ENCODE data around the gene LYL1. TPM values are rescaled to one million over a fixed set of nuclear protein-coding genes. Genes with fewer than 3 reads are reported as not detected.
A peak's percentile ranks its signal among the peaks of the same experiment; 100 is the strongest.

LYL1 gene
- total RNA-seq, 2 donors from 2014 or later = 4.6 to 13.3 TPM

DNA sequence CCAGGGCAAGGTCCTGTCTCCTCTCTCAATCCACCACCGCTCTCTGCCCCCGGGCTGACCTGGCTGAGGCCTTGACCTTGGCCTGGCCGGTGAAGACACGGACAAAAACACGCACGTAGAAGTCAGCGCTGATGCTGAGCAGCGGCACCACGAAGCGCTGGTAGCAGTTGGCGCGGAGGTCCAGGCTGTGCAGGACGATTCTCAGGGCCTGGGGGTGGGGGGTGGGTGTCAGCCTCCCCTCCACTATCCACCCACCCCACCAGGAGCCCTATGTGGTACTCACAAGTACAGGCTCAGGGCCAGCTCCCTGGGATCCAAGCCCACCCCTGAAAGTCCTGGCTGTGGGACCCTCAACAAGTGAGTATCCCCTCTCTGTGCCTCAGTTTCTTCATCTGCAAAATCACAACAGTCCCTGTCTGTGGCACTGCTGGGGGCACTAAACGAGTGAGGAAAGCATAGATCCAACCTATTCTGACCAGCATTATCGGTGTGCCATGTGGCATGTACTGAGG, 7.5 kb upstream of the LYL1 start:
- Histone ChIP-seq H3K27me3 (replicated peaks; ENCODE audit: insufficient read depth) (no peaks in the 10 kb centered on the region), H3K4me3 (no peak overlapping the region), H3K27ac (no peak overlapping the region), H3K9me3 (no peaks in the 10 kb centered on the region), H3K4me1 (replicated peaks) (peaks cover 2% of the 10 kb centered on the region), H3K36me3 (peaks cover 3 to 6% of the 10 kb centered on the region in 2 donors)
- no peak for TF ChIP-seq POLR2A (IDR thresholded peaks at IDR 0.05)
- no peak for TF ChIP-seq CTCF (IDR thresholded peaks at IDR 0.05)
- TF ChIP-seq POLR2AphosphoS5 (IDR thresholded peaks at IDR 0.05) = no peak
- intact Hi-C loops (cut with DNase I) = no loop called here
- WGBS = 94% methylated on average over 15 of the region's 15 CpGs
- no peak for DNase-seq (ENCODE audit: low spot score)

- no peaks in the 10 kb centered on the region for H3K27me3 ChIP-seq (replicated peaks; ENCODE audit: insufficient read depth)
- no peak overlapping the region for H3K4me3 ChIP-seq
- intact Hi-C loops (cut with DNase I) = no loop called here
- H3K4me1 ChIP-seq (replicated peaks) = no peaks in the 10 kb centered on the region
- WGBS = 90% methylated on average over 30 of the region's 30 CpGs
- DNase-seq (ENCODE audit: low spot score) = no peak
- no peaks in the 10 kb centered on the region for H3K9me3 ChIP-seq
- TF ChIP-seq POLR2AphosphoS5 (IDR thresholded peaks at IDR 0.05) (no peak), POLR2A (IDR thresholded peaks at IDR 0.05) (no peak)
- H3K36me3 ChIP-seq = peaks cover 3 to 6% of the 10 kb centered on the region in 2 donors
- H3K27ac ChIP-seq = no peak overlapping the region
Observed at GRCh38 chr19:13109361-13110098, 6.9 kb upstream of the LYL1 start.

DNA sequence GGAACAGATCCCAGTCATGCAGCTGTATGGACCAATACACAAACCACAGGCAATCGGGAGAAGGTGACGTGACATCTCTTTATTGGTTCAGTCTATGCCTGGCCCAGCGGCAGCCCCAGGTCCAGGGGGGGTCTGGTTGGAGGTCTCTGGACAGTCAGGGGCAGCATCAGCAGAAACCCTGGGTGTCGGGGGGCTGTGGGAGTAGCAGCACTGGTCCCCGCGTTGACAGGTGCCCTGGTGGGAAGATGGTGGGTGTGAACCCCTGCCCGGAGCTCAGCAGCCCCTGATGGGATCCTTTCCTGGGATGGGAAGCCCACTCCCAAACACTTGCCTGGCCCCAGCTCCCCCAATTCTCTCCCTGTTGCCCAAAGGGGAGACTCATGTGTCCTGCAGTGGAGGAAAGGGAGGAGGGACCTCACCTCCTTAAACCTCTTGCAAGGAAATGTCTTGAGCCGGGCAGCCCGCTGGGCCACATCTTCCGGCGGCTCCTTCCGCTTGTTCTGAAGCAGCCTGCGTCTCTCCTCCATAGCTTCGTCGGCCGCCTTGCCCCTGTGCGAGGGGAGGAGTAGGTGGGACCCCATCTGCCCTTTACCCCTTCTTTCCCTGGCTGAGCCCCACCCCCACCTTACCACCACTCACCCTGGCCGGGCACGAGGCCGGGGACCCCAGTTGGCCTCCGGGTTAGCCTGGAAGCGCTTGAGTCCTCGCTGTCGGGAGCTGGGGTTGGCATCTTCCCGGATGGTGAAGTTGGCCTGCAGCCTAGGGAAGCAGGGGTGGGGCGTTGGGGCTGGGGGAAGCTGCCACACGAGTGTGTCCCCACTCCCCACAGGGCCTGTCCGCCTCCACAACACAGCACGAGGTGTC, 2.4 kb upstream of the LYL1 start:
- no peak for DNase-seq (ENCODE audit: low spot score)
- Histone ChIP-seq H3K27ac (peak overlapping the region in 1 of 2 donors; percentile 23), H3K36me3 (no peaks in the 10 kb centered on the region), H3K27me3 (replicated peaks; ENCODE audit: insufficient read depth) (no peaks in the 10 kb centered on the region), H3K4me3 (peak overlapping the region in 1 of 2 donors; percentile 0), H3K4me1 (replicated peaks) (peaks cover 3% of the 10 kb centered on the region), H3K9me3 (no peaks in the 10 kb centered on the region)
- 71% methylated on average over 26 of the region's 29 CpGs for WGBS
- no peak for TF ChIP-seq CTCF (IDR thresholded peaks at IDR 0.05)
- TF ChIP-seq POLR2AphosphoS5 (IDR thresholded peaks at IDR 0.05) = no peak
- no peak for TF ChIP-seq POLR2A (IDR thresholded peaks at IDR 0.05)
- intact Hi-C loops (cut with DNase I) = no loop called here

DNA sequence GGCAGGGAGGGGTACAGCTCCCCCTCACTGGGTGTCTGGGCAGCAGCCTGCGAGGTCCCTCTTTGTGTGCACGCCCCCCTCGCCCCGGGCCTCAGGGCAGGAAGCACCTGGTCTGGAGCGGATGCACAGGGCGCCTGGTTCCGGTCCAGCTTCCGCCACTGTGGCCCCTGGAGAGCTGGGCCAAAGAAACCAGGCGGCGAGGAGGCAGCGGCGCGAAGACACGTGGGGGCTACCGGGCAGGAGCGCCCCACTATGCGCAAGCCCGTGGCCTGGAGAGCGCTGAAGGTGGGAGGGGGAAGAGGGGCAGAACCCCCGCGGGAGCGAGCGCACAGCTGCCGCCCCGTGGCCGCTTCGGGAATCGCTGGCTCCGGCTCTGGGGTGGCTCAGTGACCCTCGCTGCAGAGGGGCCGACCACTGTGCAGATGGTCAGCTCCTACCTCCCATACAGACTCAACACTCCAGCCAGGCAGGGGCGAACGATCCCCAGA, 1.7 kb upstream of the LYL1 start:
- Histone ChIP-seq H3K4me3 (peak overlapping the region in 1 of 2 donors; percentile 0), H3K9me3 (no peaks in the 10 kb centered on the region), H3K27ac (peak overlapping the region in 1 of 2 donors; percentile 23), H3K27me3 (replicated peaks; ENCODE audit: insufficient read depth) (no peaks in the 10 kb centered on the region), H3K4me1 (replicated peaks) (peaks cover 3% of the 10 kb centered on the region), H3K36me3 (no peaks in the 10 kb centered on the region)
- TF ChIP-seq POLR2A (IDR thresholded peaks at IDR 0.05) = no peak
- peak; percentile 29 to 74 (median 46) for TF ChIP-seq CTCF (IDR thresholded peaks at IDR 0.05)
- intact Hi-C loops (cut with DNase I) = no loop called here
- no peak for DNase-seq (ENCODE audit: low spot score)
- 43% methylated on average over 33 of the region's 33 CpGs for WGBS
